Limb (tissue), 2 donors: ENCODE results near the gene GREM2.

Source experiments
- DNase-seq, 2 donors: peaks; one replicate each; pipeline ENCODE4 v3.0.0-alpha.2; 2016; ENCODE audit errors: extremely low spot score in 2 of 2

The GREM2 gene

DNA sequence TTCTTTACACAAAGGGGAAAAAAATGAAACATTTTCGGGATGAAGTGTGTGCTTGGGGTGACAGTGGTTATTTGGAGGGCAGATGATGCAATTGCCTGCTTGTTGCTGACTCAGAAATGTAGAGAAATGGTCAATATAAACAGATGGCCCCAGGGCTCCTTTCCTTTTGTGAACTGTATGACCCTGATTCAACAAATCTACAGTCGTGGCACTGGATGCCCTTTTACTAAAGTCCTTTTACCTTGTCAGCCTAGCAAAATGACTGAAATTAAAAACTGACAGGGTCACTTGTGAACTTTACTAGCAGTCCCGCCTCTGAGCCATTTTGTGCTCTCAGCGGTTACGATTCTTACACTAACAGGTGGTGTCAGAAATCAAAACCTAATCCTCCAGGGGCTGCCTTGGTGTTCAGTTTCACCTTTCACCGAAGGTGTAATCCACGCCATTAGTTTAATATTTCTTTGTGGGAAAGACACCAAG, 49.8 kb downstream of the GREM2 start:
- DNase-seq, result no peak

DNA sequence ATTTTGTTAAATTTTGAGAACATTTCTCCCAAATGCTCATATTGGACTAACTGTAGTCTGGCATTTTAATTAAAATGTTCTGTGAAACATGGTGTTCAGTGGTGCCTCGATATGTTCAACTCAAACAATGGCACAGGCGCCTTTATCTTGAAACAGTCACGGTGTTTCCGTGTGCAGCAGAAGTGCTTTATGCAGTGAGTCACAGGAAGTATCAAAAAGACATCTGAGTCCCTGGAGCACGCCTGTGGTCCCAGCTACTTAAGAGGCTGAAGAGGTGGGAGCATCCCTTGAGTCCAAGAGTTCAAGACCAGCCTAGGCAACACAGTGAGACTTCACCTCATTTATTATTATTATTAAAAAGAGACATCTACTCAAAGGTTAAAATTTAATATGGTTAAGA, 52.2 kb downstream of the GREM2 start:
- DNase-seq, result no peak

DNA sequence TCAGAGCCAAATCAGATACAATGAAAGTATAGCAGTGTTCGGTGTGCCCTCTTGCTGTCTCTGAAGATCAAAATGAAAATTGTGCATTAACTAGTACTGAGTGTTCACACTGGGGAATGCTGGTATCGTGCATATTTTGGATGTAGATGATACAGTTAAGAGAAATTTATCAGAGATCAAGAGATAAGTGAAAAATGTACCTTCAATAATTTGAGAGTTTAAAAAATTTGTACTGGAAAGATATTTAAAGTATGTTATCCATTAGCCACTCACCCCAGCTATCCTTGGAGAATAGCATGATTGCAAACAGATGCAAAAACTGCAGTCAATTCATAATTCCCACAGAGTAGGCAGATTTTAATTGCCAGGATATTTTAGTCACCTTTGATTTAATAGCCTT, 56.4 kb downstream of the GREM2 start:
- no peak for DNase-seq

DNA sequence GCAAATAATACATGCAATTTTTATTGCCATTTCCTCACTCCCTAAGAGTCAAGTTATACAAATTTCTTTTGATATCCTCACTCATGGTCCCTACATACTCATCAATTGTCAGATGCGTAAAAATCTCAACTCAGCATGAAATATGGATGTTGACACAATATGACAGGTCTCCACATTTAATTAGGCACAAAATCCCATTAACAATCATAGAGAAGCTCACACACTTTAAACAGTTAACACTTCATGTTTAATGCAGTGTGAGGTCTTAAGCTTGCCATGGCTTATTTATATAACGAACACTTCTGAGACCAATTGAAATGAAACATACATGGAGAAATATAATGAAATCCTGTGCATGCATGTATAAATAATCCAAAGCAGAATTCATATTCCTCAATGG, 58.6 kb downstream of the GREM2 start:
- DNase-seq, result no peak

DNA sequence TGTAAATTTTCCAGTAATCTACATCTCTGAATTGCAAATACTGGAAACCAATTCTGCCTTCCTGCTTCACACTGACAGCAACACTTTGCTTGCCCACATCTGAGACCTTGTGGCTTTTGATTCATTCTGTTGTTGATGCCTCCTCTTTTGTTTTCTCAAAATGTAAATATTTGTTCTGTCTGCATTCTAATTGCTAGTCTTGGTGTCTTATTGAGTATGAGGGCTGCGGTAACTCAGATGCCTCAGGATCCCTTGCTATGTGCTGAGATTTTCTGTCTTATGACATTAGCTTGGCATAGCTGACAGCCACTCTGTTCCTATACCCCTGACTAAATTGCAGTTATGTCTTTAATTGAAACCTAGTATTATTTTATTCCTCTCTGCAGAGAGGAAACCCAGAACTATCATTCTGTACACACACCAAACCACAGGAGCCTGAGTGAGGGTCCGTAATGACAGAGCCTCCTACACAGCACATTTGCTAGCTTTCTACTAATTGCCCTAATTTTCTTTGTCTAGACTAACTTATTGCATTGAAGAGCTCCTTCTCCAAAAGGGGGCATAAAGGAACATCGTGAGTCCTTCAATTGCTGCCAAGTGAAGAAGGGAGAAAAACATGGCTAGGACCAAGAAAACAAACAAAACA, 72.1 kb downstream of the GREM2 start:
- no peak for DNase-seq

DNA sequence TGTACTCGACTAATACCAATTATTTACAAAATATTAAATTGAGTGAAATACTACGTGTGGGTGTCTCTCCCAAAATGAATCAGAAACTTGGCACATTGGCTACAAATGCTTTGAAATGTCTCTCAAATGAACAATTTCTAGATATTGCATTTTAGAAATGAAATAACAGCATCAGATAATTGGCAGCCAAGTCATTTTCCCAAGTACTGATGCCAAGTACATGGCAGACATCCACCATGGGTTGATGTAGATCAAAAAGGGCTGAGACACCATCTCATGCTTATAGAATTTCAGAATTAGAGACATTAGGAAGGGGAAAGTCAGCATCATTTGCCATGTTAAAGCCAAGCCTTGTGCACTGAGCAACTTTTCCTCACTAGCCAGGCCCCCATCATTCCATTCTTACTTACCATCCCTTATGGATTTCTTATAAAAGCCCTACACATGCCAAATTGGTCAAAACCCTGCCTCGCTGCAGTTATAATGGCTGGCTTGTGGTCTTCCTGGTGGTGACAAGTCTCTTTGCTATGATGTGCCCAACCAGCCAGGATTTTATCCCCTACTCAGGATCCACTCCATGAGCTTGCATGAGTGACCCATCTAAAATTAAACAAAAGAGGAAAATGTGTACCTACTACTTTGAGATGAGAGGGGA, 73.1 kb downstream of the GREM2 start:
- DNase-seq, result no peak

DNA sequence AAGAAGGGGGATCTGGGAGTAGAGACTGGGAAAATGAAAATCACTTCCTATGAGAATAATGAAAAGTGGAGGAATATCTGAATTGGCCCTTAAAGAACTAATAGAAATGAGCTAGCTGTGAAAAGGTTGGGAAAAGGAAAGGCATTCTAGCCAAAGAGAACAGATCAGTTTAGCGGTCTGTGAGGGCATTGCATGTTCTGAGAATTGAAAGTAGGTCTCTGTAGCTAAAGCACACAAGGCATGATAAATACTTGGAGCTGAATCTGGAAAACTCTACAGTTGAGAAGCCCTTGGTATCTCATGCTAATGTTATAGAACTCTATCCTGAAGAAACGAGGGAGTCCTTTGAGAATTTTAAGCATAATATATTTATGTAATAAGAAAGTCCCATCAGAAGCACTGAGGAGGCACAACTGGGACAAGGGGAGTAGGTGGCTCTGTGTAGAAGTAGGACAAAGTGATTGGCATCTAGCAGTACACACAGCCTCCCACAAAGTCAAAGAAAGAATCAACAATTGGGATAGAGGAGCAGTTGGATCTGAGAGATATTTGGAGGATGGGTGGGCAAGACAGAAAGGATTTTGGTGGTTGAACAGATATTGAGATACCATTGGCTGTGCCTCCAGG, 78.7 kb downstream of the GREM2 start:
- DNase-seq, result no peak

DNA sequence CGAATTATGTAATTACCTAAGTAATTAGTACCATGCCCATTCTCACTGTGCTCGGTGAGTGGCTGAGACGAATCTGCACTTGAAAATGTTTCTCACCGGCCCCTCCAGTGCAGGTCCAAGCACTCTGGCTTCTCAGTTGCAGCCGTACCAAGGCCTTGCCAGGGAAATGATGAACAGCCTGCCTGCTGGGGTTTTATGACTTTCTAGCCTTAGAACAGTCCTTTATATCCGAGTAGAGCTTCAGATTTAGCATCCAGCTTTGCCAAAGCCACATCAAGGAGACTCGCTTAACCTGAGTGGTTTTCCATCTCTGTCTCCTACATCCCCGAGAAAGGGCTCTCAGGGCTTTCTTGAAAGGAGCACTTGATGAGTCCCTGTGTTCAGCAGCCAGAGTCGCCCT, 83.4 kb downstream of the GREM2 start:
- peak in 1 of 2 donors; percentile 37 for DNase-seq

DNA sequence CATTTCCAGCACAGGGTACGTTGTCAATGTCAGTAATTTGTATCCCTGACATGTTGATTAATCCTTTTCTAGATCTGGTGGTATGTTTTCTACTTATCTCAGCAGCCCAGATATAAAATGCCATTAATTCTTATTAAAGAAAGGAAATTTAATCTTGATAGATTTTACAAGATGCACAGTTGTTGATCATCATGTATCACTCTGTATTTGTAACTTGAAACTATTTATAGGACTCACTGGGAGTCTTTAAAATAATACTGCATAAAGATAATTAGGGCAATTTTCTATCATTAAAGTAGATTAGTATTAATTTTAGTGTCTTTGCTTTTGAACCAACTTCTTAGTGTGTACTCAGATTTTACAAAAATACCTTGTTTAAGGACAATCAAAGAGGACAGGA, 84.9 kb downstream of the GREM2 start:
- DNase-seq, result no peak

DNA sequence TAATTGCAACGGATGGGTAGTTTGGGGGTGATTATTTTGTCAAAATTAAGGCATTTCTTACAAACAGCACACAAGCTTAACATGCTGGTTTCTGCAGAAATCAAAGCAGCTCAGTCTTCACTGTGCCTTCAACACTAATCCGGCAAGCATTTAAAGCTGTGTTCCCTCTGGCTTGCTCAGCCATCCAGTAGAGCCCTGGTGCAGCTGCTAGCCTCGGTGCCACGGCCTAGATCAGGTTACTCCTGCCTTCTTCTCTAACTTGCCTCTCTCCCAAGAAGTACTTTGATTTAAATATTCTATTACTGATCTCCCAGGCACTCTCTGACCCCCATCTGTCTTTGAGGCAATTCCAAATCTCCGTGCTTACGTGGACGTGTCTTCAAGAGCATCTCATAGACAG, 85.6 kb downstream of the GREM2 start:
- DNase-seq, result peak; percentile 56 to 68

DNA sequence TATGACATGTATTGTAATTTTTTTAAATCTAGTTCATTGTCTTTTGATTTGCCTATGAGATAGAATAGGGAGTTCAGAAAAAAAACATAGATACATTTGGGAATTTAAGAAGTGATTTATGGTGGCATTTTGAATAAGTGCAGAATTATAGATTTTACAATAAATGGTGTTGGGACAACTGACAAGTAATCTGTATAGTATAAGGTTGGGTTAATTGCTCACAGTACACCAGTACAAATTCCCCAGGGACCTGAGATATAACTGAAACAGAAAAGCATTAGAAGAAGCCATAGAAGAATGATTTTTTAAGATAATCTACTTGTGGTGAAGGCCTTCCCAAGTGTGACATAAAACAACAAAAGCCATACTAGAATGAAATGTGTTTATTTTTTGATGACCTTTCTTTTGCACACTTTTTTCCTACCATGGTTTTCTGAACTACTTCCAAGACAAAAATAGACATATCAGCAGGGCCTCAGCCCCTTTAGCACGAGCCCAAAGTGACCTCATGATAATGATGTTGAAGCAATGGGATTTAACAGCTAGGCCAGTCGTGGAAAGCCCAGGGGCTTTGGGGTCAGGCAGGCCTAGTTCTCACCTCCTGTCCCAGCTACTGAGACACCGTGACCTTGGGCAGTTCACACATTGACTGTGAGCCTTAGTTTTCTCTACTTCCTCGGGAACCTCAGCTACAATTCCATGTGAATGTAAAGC, 87.4 kb downstream of the GREM2 start:
- no peak for DNase-seq

DNA sequence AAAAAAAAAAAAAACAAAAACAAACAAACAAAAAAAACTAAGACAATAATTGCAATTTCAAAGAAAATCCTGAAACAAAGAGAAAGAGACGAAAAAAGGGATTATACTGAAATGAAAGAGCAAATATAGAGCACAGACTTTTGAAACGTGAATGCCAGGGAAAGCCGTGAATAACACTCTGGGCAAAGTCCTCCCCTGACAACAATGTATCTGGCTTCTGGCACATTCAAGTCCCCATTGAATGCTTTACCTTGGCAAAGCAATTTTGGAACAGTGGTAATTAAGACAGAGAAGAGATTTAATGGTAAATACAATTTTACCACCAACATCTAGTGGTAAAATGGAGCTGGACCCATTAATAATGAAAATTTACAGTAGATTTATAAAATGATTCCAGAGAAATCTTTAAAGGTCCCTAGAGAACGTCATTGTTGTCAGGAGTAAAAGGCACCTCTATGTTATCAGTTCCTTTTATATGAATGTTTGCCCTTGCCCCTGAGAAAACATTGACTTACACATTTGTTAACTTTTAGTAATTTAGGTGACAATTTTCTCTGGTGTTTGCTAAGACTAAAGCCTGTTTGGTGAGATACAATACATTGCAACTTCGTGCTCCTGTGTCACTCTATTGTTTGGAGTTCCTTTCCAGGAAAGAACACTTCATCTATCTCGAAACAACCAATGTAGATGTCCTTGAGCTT, 89.7 kb downstream of the GREM2 start:
- DNase-seq, result no peak

DNA sequence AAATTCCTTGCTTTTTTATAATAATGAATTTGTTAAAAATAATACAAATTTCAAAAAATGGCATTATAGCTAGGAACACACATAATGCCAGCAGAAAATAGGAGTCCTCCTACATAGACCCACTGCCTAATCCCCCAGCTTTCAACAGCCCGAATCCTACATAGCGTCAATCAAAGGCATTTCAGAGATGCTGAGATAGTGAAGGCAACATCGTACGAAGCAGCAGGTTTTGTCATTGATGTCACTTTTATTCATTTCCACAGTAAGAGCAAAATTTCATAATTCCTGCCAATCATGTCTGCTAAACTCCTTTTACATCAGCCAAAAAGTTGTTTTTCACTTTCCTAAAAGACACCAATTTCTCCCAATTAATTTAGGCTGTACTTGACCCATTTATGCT, 94.1 kb downstream of the GREM2 start:
- DNase-seq, result no peak

DNA sequence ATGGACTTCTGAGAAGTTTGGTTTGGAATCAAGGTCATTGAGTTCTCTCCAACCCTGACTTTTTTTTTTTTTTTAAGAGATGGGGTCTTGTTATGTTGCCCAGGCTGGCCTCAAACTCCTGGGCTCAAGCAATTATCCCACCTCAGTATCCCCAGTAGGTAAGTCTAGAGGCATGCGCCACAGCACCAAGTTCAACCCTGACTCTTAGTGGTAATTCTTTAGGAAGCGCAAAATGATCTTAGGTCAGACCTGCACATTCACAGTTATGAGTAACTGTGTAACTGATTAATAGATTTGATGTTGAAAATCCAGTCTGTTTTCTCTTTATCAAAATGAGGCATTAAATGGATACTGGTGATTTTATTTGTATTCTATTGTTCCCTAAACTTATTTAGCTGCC, 95.9 kb downstream of the GREM2 start:
- DNase-seq, result no peak

DNA sequence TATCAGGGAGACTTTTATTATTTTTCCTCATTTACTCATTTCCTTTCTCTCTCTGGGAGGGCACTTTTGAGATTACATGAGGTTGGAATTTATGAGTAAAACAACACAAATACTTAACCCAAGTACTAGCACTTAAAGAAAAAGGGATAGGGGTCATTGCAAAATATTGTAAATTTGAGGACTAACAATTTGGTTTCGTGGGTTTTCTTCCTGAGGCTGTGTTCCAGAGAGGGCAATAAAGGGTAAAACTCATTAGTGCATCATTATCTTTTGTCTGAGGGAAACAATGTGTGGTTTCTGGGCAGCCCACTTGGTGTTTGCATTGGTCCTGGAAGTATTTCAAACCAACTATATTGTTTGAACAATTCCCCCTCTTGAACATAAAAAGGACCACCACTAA, 96.5 kb downstream of the GREM2 start:
- DNase-seq, result no peak

DNA sequence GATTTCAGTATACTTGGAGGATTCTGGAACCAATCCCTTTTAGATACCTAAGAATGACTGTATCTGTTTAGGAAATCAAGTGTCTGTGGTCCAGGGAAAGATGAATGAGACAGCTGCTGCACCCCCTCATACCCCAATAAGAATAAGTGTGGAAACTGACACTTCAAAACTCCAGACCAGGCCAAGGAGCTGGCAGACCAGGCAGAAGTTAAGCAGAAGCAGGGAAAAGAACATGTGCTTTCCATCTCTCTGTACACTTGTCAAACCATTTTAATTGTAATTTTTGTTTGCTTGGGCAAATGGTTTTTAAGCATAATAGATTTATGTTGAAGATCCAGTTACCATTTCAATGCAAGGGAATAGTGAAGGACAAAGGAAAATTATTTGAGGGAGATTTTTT, 100.2 kb downstream of the GREM2 start:
- DNase-seq, result no peak

DNA sequence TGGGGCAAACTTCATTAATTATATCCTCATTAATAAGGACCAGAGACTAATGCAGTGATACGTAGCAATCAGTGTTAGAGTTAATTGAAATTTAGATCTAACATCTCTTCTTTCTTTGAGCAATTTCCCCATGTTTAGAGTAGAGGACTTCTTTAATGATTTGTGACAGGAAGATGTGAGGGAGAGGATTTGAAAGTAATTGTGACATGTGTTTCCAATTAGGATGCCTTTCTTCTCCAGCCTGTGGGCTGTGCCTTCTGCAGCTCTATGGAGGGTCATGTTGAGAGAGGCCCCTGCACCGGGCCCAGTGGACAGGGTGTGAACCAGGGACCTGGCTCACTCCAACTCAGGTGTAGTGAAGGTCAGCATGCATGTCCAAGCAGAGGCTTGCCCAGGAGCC, 103.0 kb downstream of the GREM2 start:
- DNase-seq, result no peak

DNA sequence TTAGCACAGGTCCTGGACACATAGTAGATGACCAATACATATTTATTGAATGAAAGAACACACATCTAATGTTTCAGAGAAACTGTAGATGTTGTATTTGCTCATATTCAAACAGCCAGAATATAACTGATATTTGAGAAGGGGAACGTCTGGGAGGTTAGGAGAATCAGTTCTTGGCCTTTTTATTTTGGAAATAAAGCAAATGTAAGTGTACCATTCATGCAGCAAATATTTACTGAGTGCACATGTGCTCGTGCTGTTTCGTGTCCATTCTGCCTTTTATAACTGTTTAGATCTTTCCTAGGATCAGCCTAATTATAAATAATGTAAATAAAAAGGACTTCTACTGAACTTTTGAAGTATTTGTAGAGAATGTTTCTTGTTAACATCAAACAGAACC, 103.8 kb downstream of the GREM2 start:
- no peak for DNase-seq

DNA sequence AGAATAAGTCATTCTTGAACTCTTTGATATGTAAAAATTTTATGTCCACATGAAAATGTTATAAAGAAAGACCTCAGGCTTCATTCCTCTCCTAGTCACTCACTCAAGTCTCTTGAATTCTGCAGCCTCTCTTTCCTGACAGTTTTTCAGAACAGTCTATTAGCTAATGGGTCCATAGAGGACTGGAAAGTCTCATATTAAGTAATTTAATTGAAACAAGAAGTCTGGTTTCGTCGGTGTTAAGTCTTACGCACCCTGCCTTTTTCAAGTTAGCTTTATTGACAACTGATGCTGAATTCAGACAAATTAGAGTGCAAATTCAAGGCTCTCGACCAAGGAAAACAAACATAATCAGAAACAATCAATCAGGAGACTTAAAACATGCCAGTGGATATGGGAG, 105.8 kb downstream of the GREM2 start:
- no peak for DNase-seq

DNA sequence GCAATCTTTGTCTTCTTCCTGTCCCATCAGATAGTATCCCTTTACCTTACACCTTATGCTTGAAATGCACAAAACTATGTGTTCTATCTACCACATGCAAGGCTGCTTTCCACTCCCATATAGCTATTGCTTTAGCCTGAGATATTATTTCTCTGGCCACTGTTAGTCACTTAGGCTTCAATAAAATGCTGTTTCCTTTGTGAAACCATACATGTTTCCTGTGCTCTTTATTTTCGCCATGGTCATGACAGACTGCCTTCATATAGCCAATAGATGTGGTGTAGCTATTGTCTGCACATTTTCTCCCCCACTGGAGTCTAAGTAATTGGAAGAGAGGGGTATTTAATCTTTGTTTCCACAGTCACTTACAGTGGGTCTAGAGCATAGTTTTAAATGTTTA, 108.4 kb downstream of the GREM2 start:
- no peak for DNase-seq

DNA sequence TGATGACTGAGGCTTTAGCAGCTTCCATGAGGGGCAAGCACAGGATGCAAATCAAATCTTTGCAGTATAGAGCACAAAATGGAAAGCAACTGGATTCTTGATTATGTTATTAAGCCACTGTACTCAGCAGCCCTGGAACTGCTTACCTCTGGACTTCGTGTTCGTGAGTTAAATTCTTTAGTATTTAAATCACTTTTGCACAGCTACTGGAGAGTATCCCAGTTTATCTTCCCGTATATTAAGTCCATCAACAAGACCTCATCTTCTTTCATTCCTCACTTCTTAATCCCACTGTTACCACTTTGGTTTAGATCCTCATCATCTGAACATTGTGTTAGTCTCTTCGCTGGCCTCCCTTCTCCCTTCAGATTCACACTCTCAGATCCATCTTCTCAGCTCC, 108.9 kb downstream of the GREM2 start:
- DNase-seq, result no peak

DNA sequence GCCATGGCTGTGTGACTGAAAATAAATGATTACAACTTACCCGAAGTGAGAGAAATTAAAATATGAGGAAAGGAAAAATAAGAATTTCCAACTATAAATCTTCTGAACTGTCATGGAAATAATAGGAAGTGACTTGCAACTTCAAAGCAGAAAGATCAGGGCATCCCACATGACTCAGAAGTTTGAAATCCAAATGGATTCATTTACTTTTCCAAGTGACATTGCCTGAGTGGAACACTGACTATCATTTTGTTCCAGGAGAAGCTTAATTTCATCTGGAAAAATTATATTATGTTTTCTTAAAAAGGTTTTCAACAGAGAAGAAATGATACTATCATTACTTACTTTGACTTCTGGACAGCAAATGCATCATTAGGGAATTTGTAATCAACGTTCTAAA, 110.8 kb downstream of the GREM2 start:
- DNase-seq, result no peak
